ENCODE results near the gene FRMD4A.

GRCh38 chr10:13994932-13995331 is 335.8 kb downstream of the FRMD4A start:
- TF ChIP-seq POLR2A (IDR thresholded peaks at IDR 0.05; ENCODE audit: low read depth, low read length) (no peak), POLR2AphosphoS5 (IDR thresholded peaks at IDR 0.05; ENCODE audit: low read depth, low read length) (no peak)

All from GM12892 (cell line).